CD4-positive, alpha-beta memory T cell (primary cell): ENCODE data around the gene PRDM1. TPM values are rescaled to one million over a fixed set of nuclear protein-coding genes. Genes with fewer than 3 reads are reported as not detected.

ENCODE experiments used
- CTCF ChIA-PET: fragments of 350-600 bp; sonication (Branson Sonifier 250); formaldehyde crosslinking; loops from one replicate; lab custom pipeline; 2021; ENCODE audit warnings: inconsistent platforms; ENCODE audit not compliant: partially characterized antibody; lab: Charles Lee
- POLR2A ChIA-PET: fragments of 350-600 bp; sonication (Branson Sonifier 250); formaldehyde crosslinking; loops from one replicate; lab custom pipeline; 2021; ENCODE audit not compliant: partially characterized antibody; lab: Charles Lee
- DNase-seq, 5 donors: peaks; one replicate each; pipeline versions ENCODE4 v3.0.0 to v3.0.0-alpha.2; 2020 to 2022; ENCODE audit warnings: mixed read lengths in 1 of 5
- H3K27ac ChIP-seq: one replicate; pipeline ENCODE4 v1.7.0; 2013; ENCODE audit warnings: low read depth, low read length
- H3K27me3 ChIP-seq: 2 replicates; pipeline ENCODE4 v1.7.0; 2013; ENCODE audit warnings: mild to moderate bottlenecking, low read length, moderate library complexity; ENCODE audit not compliant: insufficient read depth
- H3K36me3 ChIP-seq: 2 replicates; pipeline ENCODE4 v1.7.0; 2013; ENCODE audit warnings: mild to moderate bottlenecking, low read length, moderate library complexity; ENCODE audit not compliant: insufficient read depth
- H3K4me1 ChIP-seq: 2 replicates; pipeline ENCODE4 v1.7.0; 2013; ENCODE audit warnings: mild to moderate bottlenecking, low read length, moderate library complexity; ENCODE audit not compliant: insufficient read depth
- H3K4me3 ChIP-seq, 2 donors: one replicate each; pipeline ENCODE4 v1.7.0; 2013; ENCODE audit warnings: low read length in 2 of 2, mild to moderate bottlenecking in 1 of 2
- H3K9me3 ChIP-seq, 2 donors: one replicate each; pipeline ENCODE4 v1.7.0; 2013; ENCODE audit warnings: low read length in 2 of 2, control low read depth in 1 of 2; ENCODE audit not compliant: control insufficient read depth in 1 of 2
- H3K27ac Mint-ChIP-seq, 7 donors: one replicate each; pipeline ENCODE4 v1.8.0; 2020 to 2021; ENCODE audit warnings: mixed read lengths in 7 of 7, mild to moderate bottlenecking in 6 of 7, inconsistent platforms in 3 of 7, moderate library complexity in 3 of 7
- H3K27me3 Mint-ChIP-seq, 2 donors: one replicate each; pipeline ENCODE4 v1.8.0; 2020 to 2021; ENCODE audit warnings: mixed read lengths in 2 of 2
- H3K36me3 Mint-ChIP-seq, 2 donors: one replicate each; pipeline ENCODE4 v1.8.0; 2020 to 2021; ENCODE audit warnings: mixed read lengths in 2 of 2, inconsistent platforms in 1 of 2, mild to moderate bottlenecking in 1 of 2
- H3K4me1 Mint-ChIP-seq, 4 donors: one replicate each; pipeline ENCODE4 v1.8.0; 2020 to 2021; ENCODE audit warnings: mixed read lengths in 4 of 4, mild to moderate bottlenecking in 1 of 4
- H3K4me3 Mint-ChIP-seq, 8 donors: one replicate each; pipeline ENCODE4 v1.8.0; 2020 to 2021; ENCODE audit warnings: mixed read lengths in 8 of 8, mild to moderate bottlenecking in 7 of 8, moderate library complexity in 6 of 8, inconsistent platforms in 3 of 8
- H3K9me3 Mint-ChIP-seq, 8 donors: one replicate each; pipeline ENCODE4 v1.8.0; 2020 to 2021; ENCODE audit warnings: mixed read lengths in 8 of 8, mild to moderate bottlenecking in 5 of 8, inconsistent platforms in 3 of 8, moderate library complexity in 1 of 8
- intact Hi-C: fragments of 100-400 bp; cut with micrococcal nuclease; formaldehyde crosslinking; loops from one replicate; pipeline ENCODE4 v1.15.1; 2023
- polyA plus RNA-seq, 2 donors: library from polyadenylated mRNA; unstranded; fragments of 300-500 nt; fragmentation: Illumina TruSeq; gene quantifications; one replicate each; pipeline ENCODE4 v1.2.3, GENCODE V29; 2021
- total RNA-seq, 2 experiments: library from RNA; stranded (reverse); gene quantifications; one replicate each; pipeline ENCODE4 v1.2.3, GENCODE V29; 2021

The PRDM1 gene
- total and polyA plus RNA-seq, 4 experiments from 2014 or later, result 33.4 to 97.0 (median 39.7) TPM

DNA sequence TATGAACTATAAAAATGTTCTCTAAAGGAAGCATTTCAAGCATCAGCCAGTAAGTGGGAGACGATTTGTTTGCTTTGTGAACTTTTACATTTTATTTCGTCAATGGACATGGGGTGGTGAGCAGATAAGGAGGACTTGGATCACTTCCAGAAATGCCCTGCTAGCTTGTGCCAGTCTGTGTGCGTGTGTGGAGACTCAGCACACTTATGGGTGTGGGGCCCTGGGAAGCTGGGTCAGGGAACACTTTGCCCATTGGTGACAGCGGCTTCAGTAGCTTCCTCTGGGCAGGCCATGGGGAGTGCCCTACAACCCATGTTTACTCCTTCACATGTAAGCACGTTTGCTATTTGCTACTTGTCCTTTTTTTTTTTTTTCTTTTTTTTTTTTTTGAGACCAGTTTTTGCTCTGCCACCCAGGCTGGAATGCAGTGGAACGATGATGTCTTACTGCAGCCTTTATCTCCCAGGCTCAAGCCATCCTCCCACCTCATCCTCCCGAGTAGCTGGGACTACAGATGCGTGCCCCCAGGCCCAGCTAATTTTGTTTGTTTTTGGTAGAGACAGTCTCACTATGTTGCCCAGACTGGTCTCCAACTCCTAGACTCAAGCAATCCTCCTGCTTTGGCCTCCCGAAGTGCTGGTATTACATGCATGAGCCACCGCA, 24.2 kb downstream of the PRDM1 start:
- intact Hi-C loops, result no loop called here
- POLR2A ChIA-PET, result interaction anchor here (0.7 to 11.1 kb wide), 3 partner anchors 11 to 85 kb away, joined by 4 to 178 read pairs (median 4); no protein-coding TSS in a partner anchor
- H3K4me3 Mint-ChIP-seq, result peak overlapping the region in 2 of 8 donors; percentile 2 to 3

DNA sequence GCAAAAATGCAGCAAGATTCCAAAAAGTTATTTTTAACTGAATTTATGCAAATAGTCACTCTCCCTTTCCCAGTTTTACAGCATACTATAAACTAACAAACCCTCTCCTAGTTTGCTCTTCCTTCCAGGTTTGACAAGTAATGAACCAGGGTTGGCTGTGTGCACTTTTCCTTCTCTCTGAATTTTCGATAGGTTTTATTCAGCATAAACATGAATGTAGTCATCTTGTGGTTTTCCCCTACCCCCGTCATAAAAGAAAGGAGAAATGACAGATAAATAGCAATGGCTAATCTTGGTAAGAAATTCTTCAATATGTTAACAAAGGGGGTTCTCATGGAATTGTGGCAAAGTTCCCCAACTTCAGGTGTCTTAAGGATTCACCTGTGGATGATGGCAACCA, 26.3 kb downstream of the PRDM1 start:
- Histone ChIP-seq H3K36me3 (no peaks in the 10 kb centered on the region), H3K4me1 (peaks cover 74% of the 10 kb centered on the region), H3K4me3 (no peak overlapping the region), H3K27me3 (no peaks in the 10 kb centered on the region), H3K27ac (no peak overlapping the region), H3K9me3 (no peaks in the 10 kb centered on the region)
- no peak for DNase-seq
- peaks cover 60 to 95% (median 79%) of the 10 kb centered on the region in 4 donors for H3K4me1 Mint-ChIP-seq
- peak overlapping the region; percentile 36 to 90 (median 66) for H3K27ac Mint-ChIP-seq
- peaks cover 25 to 26% of the 10 kb centered on the region in 2 donors for H3K36me3 Mint-ChIP-seq
- H3K9me3 Mint-ChIP-seq, result peaks cover 0 to 2% (median 0%) of the 10 kb centered on the region in 8 donors
- CTCF ChIA-PET, result interaction anchor here (1.3 to 2.2 kb wide), 8 partner anchors 9 to 111 kb away, joined by 4 to 11 read pairs (median 6); no protein-coding TSS in a partner anchor
- intact Hi-C loops, result no loop called here
- POLR2A ChIA-PET, result interaction anchor here (0.8 to 11.1 kb wide), 10 partner anchors 9 to 120 kb away, joined by 3 to 178 read pairs (median 4); partner anchors contain the start of gene PRDM1
- peak overlapping the region; percentile 17 to 83 (median 69) for H3K4me3 Mint-ChIP-seq
- peaks cover 0 to 2% of the 10 kb centered on the region in 2 donors for H3K27me3 Mint-ChIP-seq

More for the DNA sequence above, 24.2 kb downstream of the PRDM1 start:
- CTCF ChIA-PET, result interaction anchor here (0.8 kb wide), 1 partner anchor 20 kb away, joined by 5 read pairs; no protein-coding TSS in a partner anchor
- Histone ChIP-seq H3K36me3 (peaks cover 21% of the 10 kb centered on the region), H3K4me3 (no peak overlapping the region), H3K27ac (no peak overlapping the region), H3K4me1 (peaks cover 74% of the 10 kb centered on the region), H3K27me3 (no peaks in the 10 kb centered on the region), H3K9me3 (no peaks in the 10 kb centered on the region)
- Mint-ChIP-seq H3K36me3 (peaks cover 45 to 46% of the 10 kb centered on the region in 2 donors), H3K27ac (peak overlapping the region; percentile 15 to 84 (median 65)), H3K9me3 (peaks cover 0 to 2% (median 0%) of the 10 kb centered on the region in 8 donors), H3K27me3 (peaks cover 0 to 2% of the 10 kb centered on the region in 2 donors), H3K4me1 (peaks cover 60 to 95% (median 78%) of the 10 kb centered on the region in 4 donors)
- DNase-seq, result no peak

DNA sequence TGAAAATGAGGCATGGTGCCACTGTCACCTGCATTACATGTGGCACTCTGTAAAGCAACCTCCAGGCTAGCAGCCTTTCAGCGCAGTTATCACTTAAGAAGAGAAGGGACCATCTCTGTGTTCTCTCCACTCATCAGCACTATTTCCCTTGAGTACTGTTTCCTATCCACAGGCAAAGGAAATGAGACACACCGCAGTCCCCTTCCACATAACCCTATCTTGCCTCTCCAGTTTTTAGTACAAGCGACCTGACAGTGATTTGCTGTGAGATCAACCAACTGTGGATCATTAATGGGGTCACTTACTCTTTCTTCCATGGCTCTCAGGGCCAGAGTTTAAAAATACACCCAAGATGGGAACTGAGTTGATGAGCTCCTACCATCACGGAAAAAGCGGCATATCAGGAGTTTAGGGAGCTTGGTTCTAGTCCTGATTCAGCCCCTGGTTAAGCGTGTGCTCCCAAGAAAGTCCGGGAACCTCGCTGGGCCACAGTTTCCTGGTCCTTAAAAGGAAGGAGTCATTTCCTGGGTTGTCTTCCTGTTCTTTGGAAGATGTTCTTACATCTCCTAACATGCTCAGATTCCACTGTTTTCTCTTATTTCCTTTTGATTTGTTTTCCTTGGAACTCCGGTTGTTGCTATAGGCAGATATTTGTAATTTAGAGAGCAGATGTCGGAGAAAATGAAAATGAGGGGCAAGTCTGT, 27.3 kb downstream of the PRDM1 start:
- peaks cover 0 to 2% (median 0%) of the 10 kb centered on the region in 8 donors for H3K9me3 Mint-ChIP-seq
- Histone ChIP-seq H3K27ac (peak overlapping the region; percentile 28), H3K4me1 (peaks cover 81% of the 10 kb centered on the region), H3K4me3 (no peak overlapping the region), H3K36me3 (no peaks in the 10 kb centered on the region), H3K9me3 (no peaks in the 10 kb centered on the region), H3K27me3 (no peaks in the 10 kb centered on the region)
- peaks cover 62 to 98% (median 79%) of the 10 kb centered on the region in 4 donors for H3K4me1 Mint-ChIP-seq
- POLR2A ChIA-PET, result interaction anchor here (1.1 to 11.1 kb wide), 9 partner anchors 9 to 81 kb away, joined by 3 to 178 read pairs (median 5); no protein-coding TSS in a partner anchor
- no peak for DNase-seq
- H3K36me3 Mint-ChIP-seq, result peaks cover 16 to 19% of the 10 kb centered on the region in 2 donors
- CTCF ChIA-PET, result interaction anchor here (1.6 to 2.2 kb wide), 2 partner anchors 14 to 20 kb away, joined by 5 to 7 read pairs; no protein-coding TSS in a partner anchor
- peaks cover 0 to 2% of the 10 kb centered on the region in 2 donors for H3K27me3 Mint-ChIP-seq
- H3K27ac Mint-ChIP-seq, result peak overlapping the region; percentile 65 to 90 (median 85)
- intact Hi-C loops, result no loop called here
- peak overlapping the region in 7 of 8 donors; percentile 17 to 86 (median 72) for H3K4me3 Mint-ChIP-seq

DNA sequence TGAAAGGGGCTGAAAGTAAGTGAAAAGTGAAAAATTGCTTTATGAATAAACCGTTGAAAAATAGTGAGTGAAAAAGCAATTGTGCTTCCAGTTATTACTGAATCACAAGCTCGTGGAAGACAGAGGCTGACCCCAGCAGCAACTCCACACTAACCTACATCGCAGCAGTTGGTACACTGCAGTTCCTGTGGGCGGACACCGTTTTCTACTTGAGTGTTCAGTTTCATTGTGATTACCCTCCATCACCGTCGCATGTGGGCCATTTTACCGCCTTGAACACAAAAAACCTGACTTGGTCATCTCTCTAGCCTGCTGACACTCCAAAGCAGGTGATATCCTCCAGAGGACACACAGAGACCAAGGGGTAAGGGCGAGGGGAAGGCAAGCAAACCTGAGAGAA, 28.4 kb downstream of the PRDM1 start:
- Histone ChIP-seq H3K4me3 (peak overlapping the region in 1 of 2 donors; percentile 30), H3K9me3 (no peaks in the 10 kb centered on the region), H3K36me3 (no peaks in the 10 kb centered on the region), H3K4me1 (peaks cover 88% of the 10 kb centered on the region), H3K27ac (peak overlapping the region; percentile 41), H3K27me3 (no peaks in the 10 kb centered on the region)
- Mint-ChIP-seq H3K27ac (peak overlapping the region; percentile 54 to 90 (median 85)), H3K4me3 (peak overlapping the region; percentile 64 to 86 (median 75)), H3K36me3 (peaks cover 6 to 10% of the 10 kb centered on the region in 2 donors), H3K27me3 (peaks cover 0 to 2% of the 10 kb centered on the region in 2 donors), H3K9me3 (peaks cover 0 to 2% (median 0%) of the 10 kb centered on the region in 8 donors), H3K4me1 (peaks cover 65 to 98% (median 82%) of the 10 kb centered on the region in 4 donors)
- POLR2A ChIA-PET, result interaction anchor here (1.1 to 11.1 kb wide), 9 partner anchors 10 to 119 kb away, joined by 3 to 178 read pairs (median 4); no protein-coding TSS in a partner anchor
- intact Hi-C loops, result no loop called here
- CTCF ChIA-PET, result interaction anchor here (1.0 to 3.1 kb wide), 4 partner anchors 15 to 109 kb away, joined by 3 to 14 read pairs (median 4); no protein-coding TSS in a partner anchor
- peak in 3 of 5 donors; percentile 33 to 64 (median 39) for DNase-seq

DNA sequence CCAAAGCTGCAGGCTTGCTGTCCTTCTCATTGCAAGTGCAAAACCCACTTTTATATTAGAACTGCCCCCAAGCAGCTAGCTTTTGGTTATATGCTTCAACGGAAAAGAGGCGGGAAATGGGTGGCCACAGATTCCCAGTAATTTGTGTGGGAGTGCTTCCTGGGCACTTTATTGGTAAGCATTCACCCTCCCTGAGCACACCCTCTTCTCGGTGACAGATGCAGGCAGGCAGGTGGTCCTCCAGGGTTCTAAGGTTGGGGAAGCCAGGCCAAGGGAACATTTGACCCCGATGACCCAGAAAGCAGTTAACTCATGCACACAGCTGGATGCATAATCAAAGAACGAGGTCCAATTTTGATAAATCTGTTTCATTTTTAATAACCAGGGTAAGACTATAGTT, 29.1 kb downstream of the PRDM1 start:
- POLR2A ChIA-PET, result interaction anchor here (1.2 to 11.1 kb wide), 6 partner anchors 10 to 119 kb away, joined by 3 to 178 read pairs (median 14); no protein-coding TSS in a partner anchor
- Histone ChIP-seq H3K4me3 (no peak overlapping the region), H3K27ac (no peak overlapping the region), H3K36me3 (no peaks in the 10 kb centered on the region), H3K4me1 (peaks cover 83% of the 10 kb centered on the region), H3K27me3 (no peaks in the 10 kb centered on the region), H3K9me3 (no peaks in the 10 kb centered on the region)
- DNase-seq, result no peak
- intact Hi-C loops, result loop anchor here (5.0 kb wide), 1 partner anchor 47 kb away; no protein-coding TSS in a partner anchor
- Mint-ChIP-seq H3K4me1 (peaks cover 64 to 98% (median 78%) of the 10 kb centered on the region in 4 donors), H3K36me3 (peaks cover 0 to 4% of the 10 kb centered on the region in 2 donors), H3K27ac (peak overlapping the region; percentile 40 to 90 (median 65)), H3K9me3 (peaks cover 0 to 2% (median 0%) of the 10 kb centered on the region in 8 donors), H3K4me3 (peak overlapping the region in 5 of 8 donors; percentile 68 to 86 (median 78)), H3K27me3 (peaks cover 0 to 2% of the 10 kb centered on the region in 2 donors)
- CTCF ChIA-PET, result interaction anchor here (1.3 to 3.1 kb wide), 2 partner anchors 21 to 108 kb away, joined by 3 to 14 read pairs; no protein-coding TSS in a partner anchor

DNA sequence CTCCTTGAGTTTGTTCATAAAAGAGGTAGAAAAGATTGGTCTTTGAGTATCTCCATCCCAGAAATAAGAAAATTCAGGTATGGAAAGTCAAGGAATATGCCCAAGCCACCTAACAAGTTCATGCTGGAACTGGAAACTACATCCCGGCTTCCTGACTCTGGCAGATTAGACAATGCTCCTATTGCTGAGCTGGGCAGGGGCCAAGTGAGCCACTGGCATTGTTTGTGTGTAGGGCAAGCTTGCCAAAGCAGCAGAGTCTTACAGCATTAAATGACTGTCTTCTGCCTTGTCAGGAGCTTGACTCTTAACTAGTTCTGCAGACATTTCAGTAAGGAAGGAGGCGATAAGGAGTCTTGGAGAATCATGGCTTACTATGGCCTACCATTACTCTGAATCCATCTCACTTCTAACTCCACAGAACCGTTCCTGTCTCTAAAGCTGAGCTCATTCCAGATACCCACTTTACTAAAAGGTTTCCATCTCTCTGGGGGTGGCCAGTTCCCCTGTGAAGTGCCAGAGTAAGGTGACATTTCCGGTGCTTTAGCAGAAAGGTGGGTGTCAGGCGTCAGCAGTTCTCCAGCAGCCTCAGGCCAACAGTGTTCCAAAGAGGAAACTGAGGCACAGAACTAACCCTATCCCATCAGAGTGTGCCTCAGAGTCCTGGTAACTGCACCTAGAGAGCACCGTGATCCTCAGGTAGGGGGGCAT, 30.1 kb downstream of the PRDM1 start:
- DNase-seq, result no peak
- Histone ChIP-seq H3K27ac (peak overlapping the region; percentile 25), H3K4me1 (peaks cover 81% of the 10 kb centered on the region), H3K9me3 (no peaks in the 10 kb centered on the region), H3K27me3 (no peaks in the 10 kb centered on the region), H3K36me3 (no peaks in the 10 kb centered on the region), H3K4me3 (no peak overlapping the region)
- peaks cover 0 to 2% of the 10 kb centered on the region in 2 donors for H3K27me3 Mint-ChIP-seq
- peaks cover 0 to 2% (median 0%) of the 10 kb centered on the region in 8 donors for H3K9me3 Mint-ChIP-seq
- CTCF ChIA-PET, result interaction anchor here (1.2 to 3.9 kb wide), 8 partner anchors 12 to 124 kb away, joined by 3 to 20 read pairs (median 9); no protein-coding TSS in a partner anchor
- peaks cover 0 to 2% of the 10 kb centered on the region in 2 donors for H3K36me3 Mint-ChIP-seq
- intact Hi-C loops, result loop anchor here (2.0 to 5.0 kb wide), 2 partner anchors 25 to 46 kb away; no protein-coding TSS in a partner anchor
- H3K4me1 Mint-ChIP-seq, result peaks cover 61 to 91% (median 74%) of the 10 kb centered on the region in 4 donors
- peak overlapping the region in 5 of 8 donors; percentile 6 to 68 (median 23) for H3K4me3 Mint-ChIP-seq
- H3K27ac Mint-ChIP-seq, result peak overlapping the region; percentile 65 to 96 (median 92)
- POLR2A ChIA-PET, result interaction anchor here (0.7 to 11.1 kb wide), 10 partner anchors 10 to 124 kb away, joined by 3 to 178 read pairs (median 16); no protein-coding TSS in a partner anchor
